HS-5 (cell line): ENCODE data around the gene SFSWAP.
"Not testable (repeated sequence)": the region's sequence is repeated elsewhere in the genome, so short reads cannot be mapped to it uniquely, and the experiment has no call there.

Experiments
- DNase-seq: peaks from one replicate; pipeline ENCODE4 v3.0.0-alpha.2; 2012; ENCODE audit warnings: low read depth

SFSWAP gene

GRCh38 chr12:131702573-131702877 is 8.4 kb upstream of the SFSWAP start:
- no peak for DNase-seq

DNA sequence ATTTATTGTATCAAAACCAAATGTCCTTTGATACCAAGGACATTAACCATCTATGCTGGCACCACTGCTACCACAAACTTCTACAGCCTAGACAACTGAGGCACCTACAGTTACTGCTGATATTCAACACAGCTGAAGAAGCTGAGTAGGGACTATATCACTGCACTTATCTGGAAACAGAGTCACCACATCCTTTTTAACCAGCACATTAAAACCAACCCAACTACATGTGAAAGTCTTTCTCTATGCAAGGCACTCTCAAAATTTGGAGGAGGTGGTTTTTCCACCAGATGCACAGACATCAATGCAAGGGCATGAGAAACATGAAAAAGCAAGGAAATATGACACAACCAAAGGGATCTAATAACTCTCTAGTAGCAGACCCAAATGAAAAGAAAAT is 7.7 kb upstream of the SFSWAP start:
- DNase-seq: no peak

DNA sequence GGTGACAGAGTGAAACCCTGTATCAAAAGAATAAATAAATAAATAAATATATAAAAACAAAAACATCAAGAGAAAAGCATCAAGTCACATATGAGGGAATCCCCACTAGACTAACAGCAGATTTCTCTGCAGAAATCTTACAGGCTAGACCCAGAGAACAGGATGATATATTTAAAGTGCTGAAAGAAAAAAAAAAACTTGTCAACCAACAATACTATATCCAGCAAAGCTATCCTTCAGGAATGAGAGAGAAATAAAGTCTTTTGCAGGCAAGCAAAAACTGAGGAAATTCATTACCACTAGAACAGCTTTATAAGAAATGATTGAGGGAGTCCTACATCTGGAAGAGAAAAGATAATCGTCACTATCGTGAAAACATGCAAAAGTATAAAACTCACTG is 6.4 kb upstream of the SFSWAP start:
- DNase-seq: no peak

- not testable (repeated sequence) for DNase-seq
These were observed 4.2 kb upstream of the SFSWAP start for GRCh38 chr12:131706709-131707108.

DNA sequence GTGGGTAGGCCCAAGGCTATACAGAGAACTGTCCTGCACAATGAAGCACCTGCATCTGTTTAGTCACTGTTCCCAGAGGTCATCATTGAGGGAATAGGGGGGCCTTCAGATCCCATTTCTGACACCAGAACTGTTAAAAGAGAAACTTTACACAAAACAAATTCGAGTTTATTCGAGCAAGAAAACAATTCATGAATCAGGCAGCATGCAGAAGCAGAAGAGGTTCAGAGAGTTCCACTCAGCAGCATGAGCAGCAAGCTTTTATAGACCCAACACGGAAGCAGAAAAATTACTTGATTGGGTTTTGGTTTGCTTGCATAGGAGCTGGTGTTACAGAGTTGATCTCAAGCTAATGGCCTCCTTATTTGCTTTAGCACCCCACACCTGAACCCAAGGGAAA is 1.7 kb upstream of the SFSWAP start:
- no peak for DNase-seq

DNA sequence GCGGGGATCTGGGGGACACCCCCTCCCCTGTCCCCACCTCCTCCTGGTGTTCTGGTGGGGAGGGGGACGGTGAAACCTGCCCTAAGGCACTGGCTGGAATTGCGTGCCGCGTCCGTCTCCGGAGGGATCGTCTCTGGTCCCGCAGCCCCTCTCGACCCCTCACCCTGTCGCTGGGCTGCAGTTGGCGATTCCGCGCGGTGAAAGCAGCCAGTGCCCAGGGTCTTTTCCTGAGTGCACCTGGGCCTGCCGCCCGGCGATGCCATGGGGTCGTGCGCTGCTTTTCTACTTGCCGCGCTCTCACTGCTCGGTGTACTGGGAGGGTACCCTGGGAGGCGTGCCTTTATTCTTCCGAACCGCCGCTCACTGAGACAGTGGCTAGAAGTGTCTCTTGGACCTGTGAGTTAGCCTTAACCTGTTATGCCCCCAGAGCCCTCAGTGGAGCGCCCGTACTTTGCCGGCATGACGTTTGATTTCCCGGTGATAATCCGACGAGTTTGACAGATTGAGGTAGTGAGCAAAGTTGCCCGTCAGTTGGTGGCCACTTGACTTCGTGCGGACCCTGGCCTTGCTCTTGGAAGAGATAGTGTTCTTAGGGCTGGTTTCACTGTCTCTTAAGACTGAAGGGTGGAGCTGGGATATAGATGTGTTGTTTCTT is 788 bp downstream of the SFSWAP start:
- DNase-seq: no peak

- DNase-seq: no peak
These were observed 2.5 kb downstream of the SFSWAP start for GRCh38 chr12:131713349-131713748.

GRCh38 chr12:131714759-131715158 is 3.9 kb downstream of the SFSWAP start:
- DNase-seq: no peak

- no peak for DNase-seq
These were observed 5.4 kb downstream of the SFSWAP start for GRCh38 chr12:131716282-131716681.

GRCh38 chr12:131720241-131720640 is 9.4 kb downstream of the SFSWAP start:
- DNase-seq: no peak

DNA sequence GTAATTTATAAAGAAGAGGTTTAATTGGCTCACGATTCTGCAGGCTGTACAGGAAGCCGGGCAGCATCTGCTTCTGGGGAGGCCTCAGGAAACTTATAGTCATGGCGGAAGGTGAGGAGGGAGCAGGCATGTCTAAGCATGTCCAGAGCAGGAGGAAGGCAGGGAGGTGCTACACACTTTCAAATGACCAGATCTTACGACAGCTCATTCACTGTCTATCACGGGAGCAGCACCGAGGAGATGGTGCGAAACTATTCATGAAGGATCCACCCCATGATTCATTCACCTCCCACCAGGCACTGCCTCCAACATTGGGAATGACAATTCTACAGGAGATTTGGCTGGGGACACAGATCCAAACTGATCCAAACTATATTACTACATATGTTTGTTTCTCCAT is 10.0 kb downstream of the SFSWAP start:
- DNase-seq: no peak

- DNase-seq: no peak
These were observed 10.7 kb downstream of the SFSWAP start for GRCh38 chr12:131721548-131721947.

GRCh38 chr12:131723532-131723931 is 12.6 kb downstream of the SFSWAP start:
- no peak for DNase-seq

- DNase-seq: no peak
These were observed 13.6 kb downstream of the SFSWAP start for GRCh38 chr12:131724534-131724933.

DNA sequence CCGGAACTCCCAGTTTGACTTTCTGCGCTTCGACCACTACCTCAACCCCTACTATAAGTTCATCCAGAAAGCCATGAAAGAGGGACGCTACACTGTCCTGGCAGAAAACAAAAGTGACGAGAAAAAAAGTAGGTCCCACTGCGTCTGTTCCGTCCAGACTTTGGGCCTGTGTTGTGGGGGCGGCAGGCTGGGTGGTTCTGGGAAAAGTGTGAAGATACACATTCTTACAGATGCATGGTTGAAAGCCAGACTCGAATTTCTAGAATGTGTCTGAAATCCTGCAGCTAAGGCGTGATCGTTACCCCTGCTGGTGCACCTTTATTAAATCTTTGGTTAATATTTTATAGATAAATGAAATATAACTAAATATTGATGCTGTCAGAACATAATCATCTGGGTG is 14.6 kb downstream of the SFSWAP start:
- DNase-seq: no peak

- no peak for DNase-seq
These were observed 17.8 kb downstream of the SFSWAP start for GRCh38 chr12:131728720-131729119.

GRCh38 chr12:131729254-131729955 is 18.5 kb downstream of the SFSWAP start:
- no peak for DNase-seq

- DNase-seq: no peak
These were observed 22.2 kb downstream of the SFSWAP start for GRCh38 chr12:131732996-131733615.

- no peak for DNase-seq
These were observed 23.0 kb downstream of the SFSWAP start for GRCh38 chr12:131733874-131734273.

- DNase-seq: no peak
These were observed 23.7 kb downstream of the SFSWAP start for GRCh38 chr12:131734336-131735152.

DNA sequence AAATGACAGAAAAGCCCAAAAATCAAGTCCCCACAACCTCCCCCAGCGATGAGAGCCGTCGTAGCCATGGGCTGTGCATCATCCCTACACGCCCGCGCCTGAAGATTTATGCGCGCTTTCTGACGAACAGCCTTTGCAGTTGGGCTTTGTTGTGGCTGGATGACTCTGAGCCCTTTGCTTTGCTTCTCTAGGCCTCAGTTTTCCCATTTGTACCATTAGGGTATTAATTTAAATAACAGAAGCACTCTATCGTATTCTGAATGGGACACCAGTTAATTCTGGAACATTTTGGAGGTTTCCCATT is 24.2 kb downstream of the SFSWAP start:
- DNase-seq: no peak

- DNase-seq: no peak
These were observed 24.9 kb downstream of the SFSWAP start for GRCh38 chr12:131735476-131736445.
